Activated T-helper 1 cell treated with Interleukin-2 at 50 U/mL for 16 hours (primary cell): ENCODE measurements around the gene PITPNM1.
"Not testable (repeated sequence)": the region's sequence is repeated elsewhere in the genome, so short reads cannot be mapped to it uniquely, and the experiment has no call there.

Source experiments
- DNase-seq: peaks from one replicate; pipeline ENCODE4 v3.0.0-alpha.2; 2020; ENCODE audit warnings: low read depth

Gene PITPNM1

DNA sequence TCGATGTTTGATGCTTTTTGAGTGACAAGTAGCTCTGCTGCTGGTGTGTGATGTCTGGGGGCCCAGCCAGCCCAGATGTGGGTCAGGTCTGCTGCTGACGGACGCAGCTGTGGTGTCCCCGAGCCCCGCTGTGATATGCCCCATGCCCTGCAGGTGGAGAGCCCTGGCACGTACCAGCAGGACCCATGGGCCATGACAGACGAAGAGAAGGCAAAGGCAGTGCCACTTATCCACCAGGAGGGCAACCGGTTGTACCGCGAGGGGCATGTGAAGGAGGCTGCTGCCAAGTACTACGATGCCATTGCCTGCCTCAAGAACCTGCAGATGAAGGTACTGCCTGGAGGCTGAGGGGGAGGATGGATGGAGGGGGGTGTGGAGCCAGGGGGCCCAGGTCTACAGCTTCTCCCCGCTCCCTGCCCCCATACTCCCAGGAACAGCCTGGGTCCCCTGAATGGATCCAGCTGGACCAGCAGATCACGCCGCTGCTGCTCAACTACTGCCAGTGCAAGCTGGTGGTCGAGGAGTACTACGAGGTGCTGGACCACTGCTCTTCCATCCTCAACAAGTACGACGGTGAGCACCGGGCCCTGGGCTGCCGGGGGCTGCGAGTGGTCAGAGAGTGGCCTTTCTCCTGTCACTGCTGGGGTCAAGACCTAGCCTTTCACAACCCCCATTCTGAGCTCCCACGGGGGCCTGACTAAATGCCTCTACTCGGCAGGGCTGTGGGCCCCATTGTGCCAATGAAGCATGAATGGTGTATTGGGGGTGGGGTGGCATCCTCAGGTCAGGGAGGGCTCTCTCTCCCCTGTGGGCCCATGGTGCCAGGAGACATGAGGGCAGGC is 15.1 kb downstream of the PITPNM1 start:
- no peak for DNase-seq

- no peak for DNase-seq
These were observed 15.8 kb downstream of the PITPNM1 start for GRCh38 chr11:67489203-67489884.

DNA sequence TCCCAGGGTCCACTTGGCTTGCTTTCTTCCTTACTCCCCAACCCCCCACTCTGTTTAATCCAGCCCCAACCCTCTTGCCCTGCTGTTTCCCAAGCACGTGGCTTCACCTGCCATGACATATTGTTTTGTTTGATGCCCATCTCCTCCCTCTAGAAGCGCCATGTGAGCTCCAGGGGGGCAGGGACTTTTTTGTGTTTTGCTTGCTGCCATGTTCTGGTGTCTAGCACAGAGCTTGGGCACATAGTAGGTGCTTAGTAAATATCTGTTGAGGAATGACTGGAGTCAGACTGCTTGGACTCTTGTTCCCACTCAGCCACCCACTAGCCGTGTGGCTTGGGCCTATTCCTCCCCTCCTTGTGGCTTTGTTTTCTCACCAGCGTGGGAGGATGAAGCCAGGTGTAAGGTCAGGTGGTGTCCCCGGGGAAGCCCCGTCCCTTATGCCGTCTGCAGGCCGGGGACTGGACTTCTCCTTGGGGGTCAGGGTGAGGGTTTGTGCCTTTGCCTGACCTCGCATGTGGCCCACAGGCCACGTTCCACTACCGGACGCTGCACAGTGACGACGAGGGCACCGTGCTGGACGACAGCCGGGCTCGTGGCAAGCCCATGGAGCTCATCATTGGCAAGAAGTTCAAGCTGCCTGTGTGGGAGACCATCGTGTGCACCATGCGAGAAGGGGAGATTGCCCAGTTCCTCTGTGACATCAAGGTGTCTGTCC is 18.5 kb downstream of the PITPNM1 start:
- DNase-seq: no peak

- not testable (repeated sequence) for DNase-seq
These were observed 19.2 kb downstream of the PITPNM1 start for GRCh38 chr11:67485873-67486361.

GRCh38 chr11:67484847-67485311 is 20.3 kb downstream of the PITPNM1 start:
- DNase-seq: no peak

DNA sequence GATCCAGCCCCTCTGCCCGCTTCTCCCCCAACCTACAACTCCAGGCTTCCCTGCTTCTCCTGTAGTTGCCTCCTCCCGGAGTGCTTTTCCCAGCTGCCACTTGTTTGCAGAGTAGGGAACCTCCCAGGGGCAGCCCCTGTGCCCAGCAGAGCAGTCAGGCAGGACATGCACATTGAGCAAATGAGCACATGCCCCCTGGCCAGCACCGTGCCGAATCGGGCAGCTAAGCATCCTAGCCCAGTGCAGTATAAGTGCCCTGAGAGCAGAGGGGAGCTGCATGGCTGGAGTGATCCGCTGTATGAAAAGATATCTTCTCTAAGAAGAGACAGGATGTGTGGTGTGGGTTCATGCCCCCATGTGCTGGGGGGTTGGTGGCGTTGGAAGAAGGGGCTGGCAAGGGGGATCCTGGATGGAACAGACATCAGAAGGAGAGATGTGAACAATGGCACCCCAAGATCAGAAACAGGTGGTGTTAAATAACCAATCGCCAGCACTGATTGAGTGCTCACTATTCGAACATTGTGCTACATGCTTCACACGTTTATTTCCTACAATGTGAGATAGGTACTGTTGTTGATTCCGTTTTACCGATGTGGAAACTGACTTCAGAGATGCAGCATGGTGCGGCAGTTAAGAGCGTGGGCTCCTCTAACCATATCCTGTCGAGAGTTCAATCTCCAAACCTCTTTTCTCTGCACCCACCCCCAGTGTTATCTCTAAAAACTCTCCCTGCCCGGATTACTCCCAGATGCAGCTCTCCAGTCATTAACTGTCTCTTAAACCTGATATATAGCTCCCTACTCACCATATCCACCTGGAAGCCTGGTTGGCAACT is 21.1 kb downstream of the PITPNM1 start:
- no peak for DNase-seq

GRCh38 chr11:67482827-67483798 is 22.1 kb downstream of the PITPNM1 start, which contains the start of gene AIP:
AIP (plus strand) TSS chr11:67483026; CDS start chr11:67483159, 133 bp downstream.
- peak; percentile 94 for DNase-seq

DNA sequence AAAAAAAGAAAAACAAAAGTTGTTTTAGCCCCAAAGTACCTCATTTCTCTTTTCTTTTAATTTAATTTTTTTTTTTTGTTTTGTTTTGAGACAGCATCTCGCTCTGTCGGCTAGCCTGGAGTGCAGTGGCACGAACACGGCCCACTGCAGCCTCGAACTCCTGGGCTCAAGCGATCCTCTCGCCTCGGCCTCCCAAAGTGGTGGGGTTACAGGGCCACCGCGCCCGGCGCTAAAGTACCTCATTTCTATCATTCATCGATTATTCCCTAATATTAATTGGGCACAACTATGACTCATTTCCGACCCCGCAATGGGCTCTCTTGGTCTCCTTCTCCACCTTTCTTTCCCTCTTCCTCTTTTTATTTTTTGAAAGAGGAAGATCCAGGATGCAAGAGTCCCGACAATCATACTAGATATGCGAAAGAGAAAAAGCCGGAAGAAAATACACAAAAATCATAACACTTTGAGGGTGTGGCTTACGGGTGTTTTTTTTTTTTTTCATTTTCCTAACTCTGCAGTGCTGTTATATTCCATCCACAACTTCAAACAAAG is 22.8 kb downstream of the PITPNM1 start:
- no peak for DNase-seq

DNA sequence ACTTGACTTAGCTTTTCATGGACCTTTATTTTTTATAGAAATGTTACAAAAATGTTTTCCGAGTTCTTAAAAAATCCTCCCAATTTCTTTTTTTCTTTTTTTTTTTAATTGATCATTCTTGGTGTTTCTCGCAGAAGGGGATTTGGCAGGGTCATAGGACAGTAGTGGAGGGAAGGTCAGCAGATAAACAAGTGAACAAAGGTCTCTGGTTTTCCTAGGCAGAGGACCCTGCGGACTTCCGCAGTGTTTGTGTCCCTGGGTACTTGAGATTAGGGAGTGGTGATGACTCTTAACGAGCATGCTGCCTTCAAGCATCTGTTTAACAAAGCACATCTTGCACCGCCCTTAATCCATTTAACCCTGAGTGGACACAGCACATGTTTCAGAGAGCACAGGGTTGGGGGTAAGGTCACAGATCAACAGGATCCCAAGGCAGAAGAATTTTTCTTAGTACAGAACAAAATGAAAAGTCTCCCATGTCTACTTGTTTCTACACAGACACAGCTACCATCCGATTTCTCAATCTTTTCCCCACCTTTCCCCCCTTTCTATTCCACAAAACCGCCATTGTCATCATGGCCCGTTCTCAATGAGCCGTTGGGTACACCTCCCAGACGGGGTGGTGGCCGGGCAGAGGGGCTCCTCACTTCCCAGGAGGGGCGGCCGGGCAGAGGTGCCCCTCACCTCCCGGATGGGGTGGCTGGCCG is 27.7 kb downstream of the PITPNM1 start:
- not testable (repeated sequence) for DNase-seq

DNA sequence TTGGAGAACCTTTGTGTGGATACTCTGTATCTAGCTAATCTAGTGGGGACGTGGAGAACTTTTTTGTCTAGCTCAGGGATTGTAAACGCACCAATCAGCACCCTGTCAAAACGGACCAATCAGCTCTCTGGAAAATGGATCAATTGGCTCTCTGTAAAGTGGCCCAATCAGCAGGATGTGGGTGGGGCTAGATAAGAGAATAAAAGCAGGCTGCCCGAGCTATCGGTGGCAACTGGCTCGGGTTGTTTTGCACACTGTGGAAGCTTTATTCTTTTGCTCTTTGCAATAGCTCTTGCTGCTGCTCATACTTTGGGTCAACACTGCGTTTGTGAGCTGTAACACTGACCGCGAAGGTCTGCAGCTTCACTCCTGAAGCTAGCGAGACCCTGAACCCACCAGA is 28.5 kb downstream of the PITPNM1 start:
- DNase-seq: not testable (repeated sequence)

DNA sequence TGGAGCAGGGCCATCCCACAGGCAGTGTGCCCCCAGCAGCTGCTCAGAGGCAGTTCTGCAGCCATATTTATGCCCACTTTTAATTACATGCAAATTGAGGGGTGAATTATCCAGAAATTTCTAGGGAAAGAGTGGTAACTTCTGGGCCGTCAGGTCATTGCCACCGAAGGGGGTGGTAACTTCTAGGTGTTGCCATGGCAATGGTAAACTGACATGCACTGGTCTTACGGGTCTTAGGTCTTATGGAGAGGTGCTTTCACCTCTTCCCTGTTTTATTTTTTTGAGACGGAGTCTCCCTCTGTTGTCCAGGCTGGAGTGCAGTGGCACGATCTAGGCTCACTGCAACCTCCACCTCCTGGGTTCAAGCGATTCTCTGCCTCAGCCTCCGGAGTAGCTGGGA is 32.3 kb downstream of the PITPNM1 start:
- no peak for DNase-seq

- DNase-seq: no peak
These were observed 34.7 kb downstream of the PITPNM1 start for GRCh38 chr11:67470337-67471002.

GRCh38 chr11:67469508-67469811 is 35.7 kb downstream of the PITPNM1 start:
- DNase-seq: no peak

DNA sequence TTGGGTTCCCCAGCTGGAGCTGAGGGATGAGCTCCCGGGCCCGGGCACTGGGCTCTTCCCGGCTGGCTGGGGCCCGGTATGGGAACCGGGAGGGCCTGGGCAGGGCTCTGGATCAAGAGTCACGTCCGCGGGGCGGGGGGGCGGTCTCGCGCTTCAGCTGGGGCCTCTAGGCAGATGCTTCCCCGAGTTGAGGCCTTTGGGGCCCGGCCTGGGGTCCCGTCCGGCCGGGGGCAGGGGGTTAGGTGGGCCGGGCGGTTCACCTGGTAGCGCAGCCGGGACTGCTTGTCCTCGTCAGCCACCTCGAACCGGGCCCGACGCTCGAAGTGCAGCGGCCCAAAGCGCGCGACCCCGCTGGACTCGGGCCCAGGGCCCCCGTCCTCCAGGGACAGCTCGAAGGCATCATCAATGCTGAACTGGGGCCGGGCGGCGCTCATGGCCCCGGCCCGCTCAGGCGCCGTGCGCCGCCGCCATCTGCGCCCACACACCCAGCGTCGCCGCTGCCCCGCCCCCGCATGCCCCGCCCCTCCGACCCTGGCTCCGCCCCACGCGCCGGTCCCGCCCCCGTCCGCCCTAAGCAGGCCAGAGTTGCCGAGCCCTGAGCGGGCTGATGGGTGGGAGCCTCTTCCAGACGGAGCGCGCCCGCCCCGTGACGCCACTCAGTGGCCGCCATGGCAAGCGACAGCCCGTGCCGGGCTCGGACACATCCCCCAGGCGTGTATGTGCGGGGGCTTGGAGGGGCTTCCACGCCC is 36.2 kb downstream of the PITPNM1 start, which contains the start of gene TMEM134:
TSS of gene TMEM134 (minus strand) at position 493 of the 749 bp plus-strand sequence. CDS start at position 434, 59 bp downstream.
- peak; percentile 91 for DNase-seq

DNA sequence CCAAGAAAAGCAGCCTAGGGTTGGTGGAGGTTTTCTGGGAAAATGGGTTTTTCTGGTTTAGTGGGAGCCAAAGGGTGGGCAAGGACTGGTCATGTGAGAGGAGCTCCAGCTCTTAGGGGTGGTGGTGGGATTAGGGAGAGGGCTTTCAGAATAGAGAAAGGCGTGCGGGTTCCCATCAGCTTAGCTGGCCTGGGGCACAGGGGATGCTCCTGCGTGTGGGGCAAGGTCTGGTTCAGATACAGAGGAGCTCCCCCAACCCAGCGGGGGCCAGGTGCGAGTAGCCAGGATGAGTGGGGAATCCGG is 36.8 kb downstream of the PITPNM1 start:
- no peak for DNase-seq

GRCh38 chr11:67468056-67468455 is 37.1 kb downstream of the PITPNM1 start:
- DNase-seq: no peak

DNA sequence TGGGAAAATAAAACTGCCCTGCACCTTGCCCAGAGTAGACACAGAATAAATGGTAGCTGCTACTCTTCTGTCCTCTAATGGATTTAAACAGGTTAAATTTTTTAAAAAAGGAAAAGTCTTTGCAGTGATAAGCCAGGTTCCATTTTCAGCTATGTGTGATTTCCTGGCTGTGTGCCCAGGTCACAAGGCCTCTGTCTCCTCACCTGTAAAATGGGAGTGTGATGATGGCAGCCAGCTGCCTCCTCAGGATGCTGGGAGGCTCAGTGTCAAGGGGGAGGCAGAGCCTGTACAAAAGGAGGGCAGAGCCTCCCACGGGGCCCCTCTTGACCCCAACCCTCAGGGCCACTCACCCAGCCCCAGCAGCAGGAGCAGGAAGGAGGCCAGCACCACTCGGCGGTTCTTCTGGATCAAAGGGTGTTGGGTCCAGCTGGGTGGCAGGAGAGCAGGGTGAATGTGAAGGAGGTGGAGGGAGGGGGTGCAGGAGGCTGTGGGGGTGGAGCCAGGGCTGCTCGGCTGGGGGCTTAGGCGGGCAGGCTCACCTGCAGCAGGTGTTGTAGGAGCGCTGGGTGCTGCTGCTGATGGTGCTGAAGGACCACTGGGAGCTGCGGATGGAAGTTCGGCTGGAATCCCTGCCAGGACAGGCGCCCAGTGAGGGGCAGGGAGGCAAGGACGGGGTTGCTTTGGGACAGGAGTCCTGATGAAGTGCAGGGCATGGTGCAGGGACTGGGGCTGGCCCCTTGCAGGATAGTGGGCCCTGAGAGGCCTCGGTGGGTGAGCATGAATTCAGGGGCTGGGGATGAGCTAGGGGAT is 38.0 kb downstream of the PITPNM1 start:
- DNase-seq: no peak
